OCI-LY7 (cell line): ENCODE measurements around the gene MZB1. TPM values are rescaled to one million over a fixed set of nuclear protein-coding genes. Genes with fewer than 3 reads are reported as not detected.

Experiments used
- BruUV-seq: library from RNA; stranded (reverse); fragments of 400-500 nt; replicated peaks from 2 replicates; lab custom pipeline; 2021; lab: Mats Ljungman, UMichigan
- CTCF ChIA-PET: fragments of 300-600 bp; sonication (Branson Sonifier 250); formaldehyde crosslinking; loops from one replicate; lab custom pipeline; 2022; ENCODE audit warnings: antibody characterized with exemption; ENCODE audit not compliant: unreplicated experiment; lab: Charles Lee
- POLR2A ChIA-PET: fragments of 300-600 bp; sonication (Branson Sonifier 250); formaldehyde crosslinking; loops from one replicate; lab custom pipeline; 2022; ENCODE audit warnings: antibody characterized with exemption; lab: Charles Lee
- DNase-seq: peaks from one replicate; pipeline ENCODE4 v3.0.0-alpha.2; 2015; ENCODE audit warnings: low spot score
- H2AFZ ChIP-seq: fragments of 200-600 bp; sonication (generic), shearing (Covaris generic); 2 replicates; pipeline ENCODE4 v1.6.1; 2014; ENCODE audit warnings: mild to moderate bottlenecking, antibody characterized with exemption, low read length, moderate library complexity
- H3K27ac ChIP-seq: fragments of 200-600 bp; sonication (generic); 2 replicates; pipeline ENCODE4 v1.5.1; 2014; ENCODE audit warnings: mixed run types, low read depth, mild to moderate bottlenecking, moderate library complexity, low read length, inconsistent platforms; ENCODE audit not compliant: poor library complexity, severe bottlenecking
- H3K36me3 ChIP-seq: fragments of 200-600 bp; sonication (generic); 2 replicates; pipeline ENCODE4 v1.6.1; 2014; ENCODE audit warnings: mild to moderate bottlenecking, antibody characterized with exemption, low read length, moderate library complexity, mixed read lengths; ENCODE audit not compliant: insufficient read depth
- H3K4me1 ChIP-seq: fragments of 200-600 bp; sonication (generic); 2 replicates; pipeline ENCODE4 v1.5.1; 2014; ENCODE audit warnings: mild to moderate bottlenecking, low read length; ENCODE audit not compliant: insufficient read depth, poor library complexity, severe bottlenecking
- H3K4me2 ChIP-seq: fragments of 200-600 bp; sonication (generic); 2 replicates; pipeline ENCODE4 v1.6.1; 2014; ENCODE audit warnings: mild to moderate bottlenecking, low read length
- H3K4me3 ChIP-seq: fragments of 200-600 bp; sonication (generic); 2 replicates; pipeline ENCODE4 v1.5.1; 2014; ENCODE audit warnings: mild to moderate bottlenecking, low read depth, low read length; ENCODE audit not compliant: poor library complexity, severe bottlenecking
- H3K79me2 ChIP-seq: fragments of 200-600 bp; sonication (generic); 2 replicates; pipeline ENCODE4 v1.6.1; 2016; ENCODE audit warnings: low read depth, mild to moderate bottlenecking, low read length, moderate library complexity, mixed read lengths; ENCODE audit not compliant: insufficient read depth
- H3K9me2 ChIP-seq: fragments of 200-600 bp; sonication (generic); 2 replicates; pipeline ENCODE4 v1.6.1; 2016; ENCODE audit warnings: mild to moderate bottlenecking, low read length, mixed read lengths; ENCODE audit not compliant: insufficient read depth
- H3K9me3 ChIP-seq: fragments of 200-600 bp; sonication (generic); 2 replicates; pipeline ENCODE4 v1.6.1; 2014; ENCODE audit warnings: mild to moderate bottlenecking, mixed run types, low read length, mixed read lengths
- H4K20me1 ChIP-seq: fragments of 200-600 bp; sonication (generic); 2 replicates; pipeline ENCODE4 v1.6.1; 2014; ENCODE audit warnings: mild to moderate bottlenecking, antibody characterized with exemption, low read length, moderate library complexity, mixed read lengths; ENCODE audit not compliant: insufficient read depth
- EZH2phosphoT487 ChIP-seq: fragments of 200-600 bp; sonication (generic); IDR thresholded peaks from 2 replicates; pipeline ENCODE4 v1.6.1; 2018; ENCODE audit warnings: low read depth, borderline replicate concordance, mild to moderate bottlenecking, mixed run types, antibody characterized with exemption, low read length, moderate library complexity, mixed read lengths
- intact Hi-C: fragments of 100-400 bp; cut with micrococcal nuclease; formaldehyde crosslinking; loops from one replicate; pipeline ENCODE4 v1.10.0; 2022; ENCODE audit not compliant: unreplicated experiment
- total RNA-seq, 2 experiments: library from RNA; depleted of rRNA in 1 of 2; stranded (reverse); fragments of >200 nt in 1 of 2; shearing (Covaris generic) in 1 of 2; gene quantifications; 2 replicates each; pipeline ENCODE4 v1.2.3, GENCODE V29; 2014 to 2022
- TF ChIP-seq, protein P1 (sequence below): fragments of 200-600 bp; sonication (generic); conservative IDR thresholded peaks from 2 replicates; pipeline ENCODE4 v1.5.1; 2014; ENCODE audit warnings: mild to moderate bottlenecking, antibody characterized with exemption, low read length, moderate library complexity, mixed read lengths

The MZB1 gene
- total RNA-seq, 2 experiments from 2014 or later, result 727 to 1,014 TPM

DNA sequence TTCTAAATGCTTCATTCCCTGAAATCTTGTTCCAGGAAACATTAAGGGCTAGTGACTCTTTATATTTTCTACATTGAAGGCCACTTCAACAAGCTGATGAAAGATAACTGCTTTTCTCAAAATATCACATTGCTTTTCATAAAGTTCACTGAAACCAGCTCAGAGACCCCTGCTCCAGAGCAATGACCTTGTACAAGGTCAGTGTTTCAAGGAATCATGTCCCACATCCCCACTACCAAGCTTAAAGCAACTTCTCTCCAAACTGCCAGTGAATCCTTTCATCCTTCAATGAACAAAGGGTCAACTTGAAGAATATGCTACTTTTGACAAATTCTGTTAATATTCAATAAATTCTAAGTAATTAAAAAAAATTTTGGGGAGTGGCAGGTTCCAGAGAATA lies 26.2 kb upstream of the MZB1 start:
- no peaks in the 10 kb centered on the region for H3K36me3 ChIP-seq
- TF ChIP-seq, protein P1, sequence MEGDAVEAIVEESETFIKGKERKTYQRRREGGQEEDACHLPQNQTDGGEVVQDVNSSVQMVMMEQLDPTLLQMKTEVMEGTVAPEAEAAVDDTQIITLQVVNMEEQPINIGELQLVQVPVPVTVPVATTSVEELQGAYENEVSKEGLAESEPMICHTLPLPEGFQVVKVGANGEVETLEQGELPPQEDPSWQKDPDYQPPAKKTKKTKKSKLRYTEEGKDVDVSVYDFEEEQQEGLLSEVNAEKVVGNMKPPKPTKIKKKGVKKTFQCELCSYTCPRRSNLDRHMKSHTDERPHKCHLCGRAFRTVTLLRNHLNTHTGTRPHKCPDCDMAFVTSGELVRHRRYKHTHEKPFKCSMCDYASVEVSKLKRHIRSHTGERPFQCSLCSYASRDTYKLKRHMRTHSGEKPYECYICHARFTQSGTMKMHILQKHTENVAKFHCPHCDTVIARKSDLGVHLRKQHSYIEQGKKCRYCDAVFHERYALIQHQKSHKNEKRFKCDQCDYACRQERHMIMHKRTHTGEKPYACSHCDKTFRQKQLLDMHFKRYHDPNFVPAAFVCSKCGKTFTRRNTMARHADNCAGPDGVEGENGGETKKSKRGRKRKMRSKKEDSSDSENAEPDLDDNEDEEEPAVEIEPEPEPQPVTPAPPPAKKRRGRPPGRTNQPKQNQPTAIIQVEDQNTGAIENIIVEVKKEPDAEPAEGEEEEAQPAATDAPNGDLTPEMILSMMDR, result no peak
- TF ChIP-seq EZH2phosphoT487, result no peak
- no peak overlapping the region for H3K4me2 ChIP-seq
- no peaks in the 10 kb centered on the region for H3K4me1 ChIP-seq
- ChIA-PET POLR2A (no interaction called here), CTCF (no interaction called here)
- no peaks in the 10 kb centered on the region for H3K9me3 ChIP-seq
- no peak for DNase-seq
- BruUV-seq, result no TSS peak
- no peak overlapping the region for H3K27ac ChIP-seq
- H2AFZ ChIP-seq, result no peak overlapping the region
- intact Hi-C loops, result no loop called here
- H3K9me2 ChIP-seq, result no peaks in the 10 kb centered on the region
- H3K4me3 ChIP-seq, result no peak overlapping the region
- H4K20me1 ChIP-seq, result no peaks in the 10 kb centered on the region
- no peaks in the 10 kb centered on the region for H3K79me2 ChIP-seq

DNA sequence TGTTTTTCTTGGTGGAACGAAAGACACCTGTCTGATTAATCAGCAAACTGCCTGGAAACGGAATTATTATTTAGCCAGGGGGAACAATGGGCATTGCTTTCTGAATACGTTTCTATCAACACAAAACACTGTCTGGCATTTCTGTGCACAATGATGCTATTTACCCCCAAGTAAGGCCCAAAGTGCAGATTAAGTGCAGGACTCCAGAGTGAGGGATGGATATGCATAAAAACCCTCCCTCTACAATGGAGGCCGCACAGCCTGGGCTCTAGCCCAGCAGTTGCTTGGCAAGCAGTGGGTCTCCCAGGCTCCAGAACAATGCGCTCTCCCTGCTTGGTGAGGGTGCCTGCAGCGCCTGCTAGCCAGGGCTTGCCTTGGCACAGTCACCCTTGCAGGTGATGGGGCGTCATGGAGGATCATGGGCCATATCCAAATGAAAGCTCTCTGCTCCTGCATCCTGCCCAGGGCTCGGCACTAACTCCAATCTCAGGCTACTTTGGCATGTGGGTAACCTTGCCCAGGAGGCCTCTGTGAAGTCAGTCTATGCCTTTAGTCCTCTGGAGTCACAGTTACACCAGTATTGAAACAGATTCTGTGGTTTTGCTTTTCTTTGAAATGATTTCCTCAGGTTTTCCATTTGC lies 25.6 kb upstream of the MZB1 start:
- Histone ChIP-seq H2AFZ (no peak overlapping the region), H3K4me3 (no peak overlapping the region), H3K36me3 (no peaks in the 10 kb centered on the region), H3K9me2 (no peaks in the 10 kb centered on the region), H3K27ac (no peak overlapping the region), H4K20me1 (no peaks in the 10 kb centered on the region), H3K9me3 (no peaks in the 10 kb centered on the region), H3K4me1 (no peaks in the 10 kb centered on the region), H3K4me2 (no peak overlapping the region), H3K79me2 (no peaks in the 10 kb centered on the region)
- TF ChIP-seq, protein P1, result no peak
- TF ChIP-seq EZH2phosphoT487, result no peak
- ChIA-PET CTCF (interaction anchor here (0.5 kb wide), 1 partner anchor 23 kb away, joined by 4 read pairs; no protein-coding TSS in a partner anchor), POLR2A (no interaction called here)
- no TSS peak for BruUV-seq
- no peak for DNase-seq
- intact Hi-C loops, result no loop called here

DNA sequence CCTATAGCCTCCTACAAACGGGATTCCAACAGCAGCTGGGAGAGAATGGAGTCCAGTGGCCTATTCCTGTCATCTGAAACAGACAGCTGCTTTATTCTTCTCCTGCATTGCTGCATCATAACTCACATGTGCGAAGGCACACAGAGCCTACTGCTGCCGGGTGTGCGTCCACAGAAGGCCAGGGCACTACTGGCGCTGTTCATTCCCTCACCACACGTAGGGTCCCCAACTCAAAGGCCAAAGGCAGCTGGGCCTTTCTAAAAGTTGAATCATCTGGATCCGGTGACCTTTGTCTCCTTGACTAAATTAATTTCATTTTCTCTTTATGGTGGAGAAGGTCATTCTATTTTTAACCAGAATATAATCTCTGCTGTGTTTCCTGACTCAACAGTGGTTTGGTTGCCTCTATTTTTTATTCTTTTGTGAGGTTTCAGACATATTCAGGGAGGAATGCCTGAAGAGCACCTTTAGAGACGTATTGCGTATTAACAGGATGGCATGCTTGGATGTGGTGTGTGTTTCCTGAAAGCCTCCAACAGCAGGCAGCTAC lies 24.9 kb upstream of the MZB1 start:
- TF ChIP-seq, protein P1, result no peak
- no peak for TF ChIP-seq EZH2phosphoT487
- ChIA-PET POLR2A (no interaction called here), CTCF (no interaction called here)
- no peak for DNase-seq
- Histone ChIP-seq H3K79me2 (no peaks in the 10 kb centered on the region), H2AFZ (no peak overlapping the region), H3K36me3 (no peaks in the 10 kb centered on the region), H4K20me1 (no peaks in the 10 kb centered on the region), H3K4me3 (no peak overlapping the region), H3K4me2 (no peak overlapping the region), H3K9me3 (no peaks in the 10 kb centered on the region), H3K9me2 (no peaks in the 10 kb centered on the region), H3K4me1 (no peaks in the 10 kb centered on the region), H3K27ac (no peak overlapping the region)
- intact Hi-C loops, result no loop called here
- BruUV-seq, result no TSS peak
